ENCODE measurements around the gene RAP2A.

DNA sequence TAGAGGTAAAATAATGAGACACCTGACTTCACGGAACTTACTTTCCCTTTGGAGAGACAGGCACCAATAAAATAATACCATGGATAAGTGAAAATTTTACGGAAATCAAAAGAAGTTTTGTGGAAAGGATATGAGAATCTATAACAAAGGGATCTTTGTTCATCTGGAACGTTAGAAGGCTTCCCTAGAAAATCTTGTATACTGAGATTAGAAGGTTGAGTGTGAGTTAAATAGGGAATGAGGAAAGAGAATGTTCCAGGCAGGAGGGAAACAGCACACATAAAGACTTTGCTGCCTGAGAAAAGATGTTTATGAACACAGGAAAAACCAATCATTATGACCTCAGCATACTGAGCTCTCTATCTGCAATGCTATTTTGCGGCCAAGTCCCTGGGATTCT lies 19.6 kb upstream of the RAP2A start:
- TF ChIP-seq, protein P1, sequence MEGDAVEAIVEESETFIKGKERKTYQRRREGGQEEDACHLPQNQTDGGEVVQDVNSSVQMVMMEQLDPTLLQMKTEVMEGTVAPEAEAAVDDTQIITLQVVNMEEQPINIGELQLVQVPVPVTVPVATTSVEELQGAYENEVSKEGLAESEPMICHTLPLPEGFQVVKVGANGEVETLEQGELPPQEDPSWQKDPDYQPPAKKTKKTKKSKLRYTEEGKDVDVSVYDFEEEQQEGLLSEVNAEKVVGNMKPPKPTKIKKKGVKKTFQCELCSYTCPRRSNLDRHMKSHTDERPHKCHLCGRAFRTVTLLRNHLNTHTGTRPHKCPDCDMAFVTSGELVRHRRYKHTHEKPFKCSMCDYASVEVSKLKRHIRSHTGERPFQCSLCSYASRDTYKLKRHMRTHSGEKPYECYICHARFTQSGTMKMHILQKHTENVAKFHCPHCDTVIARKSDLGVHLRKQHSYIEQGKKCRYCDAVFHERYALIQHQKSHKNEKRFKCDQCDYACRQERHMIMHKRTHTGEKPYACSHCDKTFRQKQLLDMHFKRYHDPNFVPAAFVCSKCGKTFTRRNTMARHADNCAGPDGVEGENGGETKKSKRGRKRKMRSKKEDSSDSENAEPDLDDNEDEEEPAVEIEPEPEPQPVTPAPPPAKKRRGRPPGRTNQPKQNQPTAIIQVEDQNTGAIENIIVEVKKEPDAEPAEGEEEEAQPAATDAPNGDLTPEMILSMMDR (conservative IDR thresholded peaks at IDR 0.05): no peak
- no peak for TF ChIP-seq ZFX (IDR thresholded peaks at IDR 0.05)

Data from C4-2B (cell line).